Measurements from ENCODE around the gene DCTN3.

DNA sequence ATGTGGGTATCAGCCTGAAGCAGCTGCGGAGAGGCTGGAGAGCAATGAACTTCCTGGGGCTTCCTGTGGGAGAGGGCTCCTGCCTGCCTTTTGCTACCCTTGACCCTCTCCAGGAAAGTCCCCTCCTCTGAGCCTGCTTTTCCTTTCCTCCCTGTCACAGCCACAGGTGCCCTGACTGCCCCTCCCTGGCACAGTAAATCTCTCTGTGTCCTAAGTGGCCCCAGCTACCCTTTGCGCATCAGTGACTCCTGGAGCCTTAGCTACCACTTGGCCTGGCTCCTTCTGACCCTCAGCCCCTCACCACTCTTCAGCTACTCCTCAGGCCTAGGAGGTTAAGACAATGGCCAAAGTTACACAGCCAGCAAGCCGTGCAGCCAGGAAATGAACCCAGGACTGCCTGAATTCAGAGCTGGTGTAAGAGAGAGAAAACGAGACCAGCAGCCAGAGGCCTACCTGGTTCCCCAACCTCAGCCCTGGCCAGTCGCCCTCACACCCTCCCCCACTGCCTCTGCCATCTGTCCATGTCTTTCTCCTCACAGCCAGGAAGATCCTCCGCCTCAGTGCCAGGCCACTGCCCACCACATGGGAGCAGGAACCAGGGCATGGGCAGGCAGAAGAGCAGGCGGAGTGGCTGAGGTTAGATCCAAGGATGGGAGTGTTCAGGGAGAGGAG is 49.4 kb downstream of the DCTN3 start:
- TF ChIP-seq, protein P1, sequence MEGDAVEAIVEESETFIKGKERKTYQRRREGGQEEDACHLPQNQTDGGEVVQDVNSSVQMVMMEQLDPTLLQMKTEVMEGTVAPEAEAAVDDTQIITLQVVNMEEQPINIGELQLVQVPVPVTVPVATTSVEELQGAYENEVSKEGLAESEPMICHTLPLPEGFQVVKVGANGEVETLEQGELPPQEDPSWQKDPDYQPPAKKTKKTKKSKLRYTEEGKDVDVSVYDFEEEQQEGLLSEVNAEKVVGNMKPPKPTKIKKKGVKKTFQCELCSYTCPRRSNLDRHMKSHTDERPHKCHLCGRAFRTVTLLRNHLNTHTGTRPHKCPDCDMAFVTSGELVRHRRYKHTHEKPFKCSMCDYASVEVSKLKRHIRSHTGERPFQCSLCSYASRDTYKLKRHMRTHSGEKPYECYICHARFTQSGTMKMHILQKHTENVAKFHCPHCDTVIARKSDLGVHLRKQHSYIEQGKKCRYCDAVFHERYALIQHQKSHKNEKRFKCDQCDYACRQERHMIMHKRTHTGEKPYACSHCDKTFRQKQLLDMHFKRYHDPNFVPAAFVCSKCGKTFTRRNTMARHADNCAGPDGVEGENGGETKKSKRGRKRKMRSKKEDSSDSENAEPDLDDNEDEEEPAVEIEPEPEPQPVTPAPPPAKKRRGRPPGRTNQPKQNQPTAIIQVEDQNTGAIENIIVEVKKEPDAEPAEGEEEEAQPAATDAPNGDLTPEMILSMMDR (conservative IDR thresholded peaks at IDR 0.05; ENCODE audit: low read length) = no peak
- TF ChIP-seq EZH2phosphoT487 (IDR thresholded peaks at IDR 0.05; ENCODE audit: borderline replicate concordance) = no peak
